HG03521 (cell line): ENCODE measurements around the gene ZNF823.
"Not testable (repeated sequence)": the region's sequence is repeated elsewhere in the genome, so short reads cannot be mapped to it uniquely, and the experiment has no call there.

ENCODE experiments used
- ATAC-seq: cut with Tn5 transposase; IDR thresholded peaks from one replicate; pipeline ENCODE4 v1.9.1; 2021; ENCODE audit warnings: mild to moderate bottlenecking, moderate library complexity; ENCODE audit not compliant: unreplicated experiment

ZNF823 gene

DNA sequence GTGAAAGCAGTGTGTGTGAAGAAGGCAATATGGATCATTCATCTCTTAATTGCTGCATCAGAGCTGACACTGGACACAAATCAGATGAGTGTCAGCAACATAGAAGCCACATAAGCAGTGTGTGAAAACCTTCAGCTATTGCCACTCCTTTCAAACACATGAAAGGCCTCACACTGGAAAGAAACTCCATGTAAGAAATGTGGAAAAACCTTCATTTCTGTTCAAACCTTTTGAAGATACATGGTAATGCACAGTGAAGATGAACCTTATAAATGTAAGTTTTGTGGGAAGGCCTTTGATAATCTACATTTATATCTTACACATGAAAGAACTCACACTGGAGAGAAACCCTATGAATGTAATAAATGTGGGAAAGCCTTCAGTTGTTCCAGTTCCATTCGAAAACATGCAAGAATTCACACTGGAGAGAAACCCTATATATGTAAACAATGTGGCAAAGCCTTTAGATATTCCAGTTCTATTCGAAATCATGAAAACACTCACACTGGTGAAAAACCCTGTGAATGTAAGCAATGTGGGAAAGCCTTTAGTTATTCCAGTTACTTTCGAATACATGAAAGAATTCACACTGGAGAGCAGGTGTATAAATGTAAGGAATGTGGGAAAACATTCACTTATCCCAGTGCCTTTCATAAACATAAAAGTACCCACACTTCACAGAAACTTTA is 53.6 kb downstream of the ZNF823 start:
- no peak for ATAC-seq

DNA sequence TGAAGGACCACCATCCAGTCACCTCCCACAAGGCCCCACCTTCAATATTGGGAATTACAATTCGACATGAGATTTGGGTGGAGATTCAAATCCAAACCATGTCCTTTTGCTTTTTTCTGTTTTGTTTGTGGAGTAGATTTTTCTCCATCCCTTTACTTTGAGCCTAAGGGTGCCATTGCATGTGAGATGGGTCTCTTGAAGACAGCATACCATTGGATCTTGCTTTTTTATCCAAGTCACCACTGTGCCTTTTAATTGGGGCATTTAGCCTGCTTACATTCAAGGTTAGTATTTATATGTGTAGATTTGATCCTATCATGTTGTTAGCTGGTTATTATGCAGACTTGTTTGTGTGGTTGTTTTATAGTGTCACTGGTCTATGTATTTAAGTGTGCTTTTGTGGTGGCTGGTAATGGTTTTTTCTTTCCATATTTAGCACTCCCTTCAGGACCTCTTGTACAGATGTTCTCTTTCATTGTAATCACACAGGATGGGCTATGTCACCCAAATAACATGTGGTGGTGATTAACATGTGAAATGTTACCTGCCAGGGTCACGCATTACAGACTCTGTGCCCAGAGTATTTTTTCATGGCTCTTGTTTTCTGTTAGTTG is 58.0 kb downstream of the ZNF823 start:
- no peak for ATAC-seq

DNA sequence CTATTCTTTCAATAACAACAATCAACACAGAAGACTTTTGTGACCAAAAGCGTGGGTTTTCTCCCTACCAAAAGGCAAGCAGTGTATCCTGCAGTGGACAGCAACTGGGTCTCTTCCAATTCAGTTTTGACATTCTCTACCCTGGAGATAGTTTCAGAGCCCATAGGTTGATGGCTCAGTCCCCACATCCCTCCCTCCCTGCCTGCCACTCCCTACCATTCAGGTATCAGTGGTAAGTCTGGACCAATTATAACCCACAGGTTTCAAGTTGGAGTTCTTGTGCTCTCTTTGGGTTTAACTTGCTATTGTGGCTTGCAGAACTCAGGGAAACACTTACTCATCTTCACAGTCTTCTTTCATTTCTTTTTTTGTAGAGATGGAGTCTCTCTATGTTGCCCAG is 60.2 kb downstream of the ZNF823 start:
- no peak for ATAC-seq

DNA sequence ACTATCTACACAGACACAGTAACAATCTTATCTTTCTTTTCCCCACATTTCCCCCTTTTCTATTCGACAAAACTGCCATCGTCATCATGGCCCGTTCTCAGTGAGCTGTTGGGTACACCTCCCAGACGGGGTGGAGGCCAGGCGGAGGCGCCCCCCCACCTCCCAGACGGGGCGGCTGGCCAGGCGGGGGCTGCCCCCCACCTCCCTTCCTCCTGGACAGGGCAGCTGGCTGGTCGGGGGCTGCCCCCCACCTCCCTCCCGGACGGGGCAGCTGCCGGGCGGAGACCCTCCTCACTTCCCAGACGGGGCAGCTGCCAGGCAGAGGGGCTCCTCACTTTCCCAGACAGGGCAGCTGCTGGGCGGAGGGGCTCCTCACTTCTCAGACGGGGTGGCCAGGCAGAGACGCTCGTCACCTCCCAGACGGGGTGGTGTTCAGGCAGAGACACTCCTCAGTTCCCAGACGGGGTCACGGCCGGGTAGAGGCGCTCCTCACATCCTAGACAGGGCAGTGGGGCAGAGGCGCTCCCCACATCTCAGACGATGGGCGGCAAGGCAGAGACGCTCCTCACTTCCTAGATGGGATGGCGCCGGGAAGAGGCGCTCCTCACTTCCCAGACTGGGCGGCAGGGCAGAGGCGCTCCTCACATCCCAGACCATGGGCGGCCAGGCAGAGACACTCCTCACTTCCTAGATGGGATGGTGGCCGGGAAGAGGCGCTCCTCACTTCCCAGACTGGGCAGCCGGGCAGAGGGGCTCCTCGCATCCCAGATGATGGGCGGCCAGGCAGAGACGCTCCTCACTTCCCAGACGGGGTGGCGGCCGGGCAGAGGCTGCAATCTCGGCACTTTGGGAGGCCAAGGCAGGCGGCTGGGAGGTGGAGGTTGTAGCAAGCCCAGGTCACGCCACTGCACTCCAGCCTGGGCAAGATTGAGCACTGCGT is 61.8 kb downstream of the ZNF823 start:
- ATAC-seq = not testable (repeated sequence)

DNA sequence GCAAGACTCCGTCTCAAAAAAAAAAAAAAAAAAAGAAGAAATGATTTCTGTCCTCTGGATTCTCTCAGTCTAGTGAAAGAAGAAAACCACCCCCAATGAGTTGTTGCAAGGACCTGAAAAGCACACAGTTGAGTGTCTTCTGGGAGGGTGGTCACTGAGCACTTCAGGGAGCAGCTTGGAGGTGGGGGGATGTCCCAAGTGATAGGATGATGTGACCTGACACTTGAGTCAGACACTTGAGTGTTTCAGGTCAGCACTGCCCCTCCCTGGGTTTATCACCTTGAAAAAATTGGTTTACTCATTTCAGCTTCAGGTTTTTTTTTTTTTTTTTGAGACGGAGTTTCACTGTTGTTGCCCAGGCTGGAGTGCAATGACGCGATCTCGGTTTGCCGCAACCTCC is 63.2 kb downstream of the ZNF823 start:
- no peak for ATAC-seq

DNA sequence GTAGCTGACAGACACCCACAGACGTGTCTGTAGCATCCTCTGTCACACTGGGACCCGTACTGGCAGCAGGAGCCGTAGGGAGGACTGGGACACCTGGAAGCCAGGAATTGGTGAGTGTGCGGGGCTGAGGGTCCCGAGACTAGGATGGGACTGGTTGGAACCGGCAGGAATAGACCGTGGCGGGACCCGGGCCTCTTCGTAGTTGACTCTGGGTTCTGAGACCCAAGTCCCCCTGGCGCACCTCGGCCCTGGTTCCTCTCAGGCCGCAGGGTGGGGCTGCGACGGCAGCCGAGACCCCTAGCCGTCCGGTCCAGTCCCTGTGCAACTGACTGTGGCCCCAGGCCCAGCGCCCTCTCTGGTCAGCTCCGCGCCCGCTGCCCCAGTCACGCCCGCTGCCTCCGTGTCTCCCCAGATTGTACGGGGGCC is 64.7 kb downstream of the ZNF823 start:
- ATAC-seq = no peak

DNA sequence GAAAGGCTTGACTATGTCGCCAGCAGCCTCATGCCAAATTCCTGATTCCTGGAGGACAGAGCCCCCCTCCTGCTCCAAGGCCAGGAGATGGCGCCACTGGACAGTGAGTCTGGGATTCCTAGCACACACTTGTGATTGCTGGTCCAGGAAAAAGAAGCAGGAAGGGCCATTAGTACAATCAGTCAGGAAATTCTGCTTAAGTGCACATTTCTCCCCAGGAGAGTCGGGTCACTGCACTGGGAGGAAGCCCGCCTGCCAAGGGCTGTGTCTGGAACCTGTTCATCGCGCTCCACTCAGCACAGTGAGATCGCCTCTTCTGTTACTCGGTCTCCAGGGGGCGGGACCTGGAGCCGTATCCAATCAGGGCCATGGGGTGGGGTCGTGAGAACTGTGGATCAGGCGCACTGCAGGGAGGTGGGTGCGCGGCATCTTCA is 65.1 kb downstream of the ZNF823 start:
- no peak for ATAC-seq
